Hepatocyte (in vitro differentiated cells): Measurements from ENCODE around the gene KCNC4. TPM values are rescaled to one million over a fixed set of nuclear protein-coding genes. Genes with fewer than 3 reads are reported as not detected.

Experiments
- DNase-seq: peaks from one replicate; pipeline ENCODE4 v3.0.0-alpha.2; 2016; ENCODE audit warnings: low spot score
- H2AFZ ChIP-seq: fragments of 200-600 bp; sonication (generic); 2 replicates; pipeline ENCODE4 v1.6.0; 2016; ENCODE audit warnings: antibody characterized with exemption, mild to moderate bottlenecking
- H3K27ac ChIP-seq: fragments of 200-600 bp; sonication (generic); 2 replicates; pipeline ENCODE4 v1.5.1; 2016; ENCODE audit warnings: mild to moderate bottlenecking
- H3K27me3 ChIP-seq: fragments of 200-600 bp; sonication (generic); 2 replicates; pipeline ENCODE4 v1.6.1; 2016
- H3K36me3 ChIP-seq: fragments of 200-600 bp; sonication (generic); replicated peaks from 2 replicates; pipeline ENCODE4 v1.5.1; 2016; ENCODE audit warnings: low read depth; ENCODE audit not compliant: insufficient read depth
- H3K4me1 ChIP-seq: fragments of 200-600 bp; sonication (generic); 2 replicates; pipeline ENCODE4 v1.5.1; 2016; ENCODE audit warnings: mild to moderate bottlenecking, moderate library complexity; ENCODE audit not compliant: insufficient read depth
- H3K4me2 ChIP-seq: fragments of 200-600 bp; sonication (generic); 2 replicates; pipeline ENCODE4 v1.6.0; 2016
- H3K4me3 ChIP-seq: fragments of 200-600 bp; sonication (generic); 2 replicates; pipeline ENCODE4 v1.5.1; 2016; ENCODE audit warnings: mild to moderate bottlenecking
- H3K79me2 ChIP-seq: fragments of 200-600 bp; sonication (generic); 2 replicates; pipeline ENCODE4 v1.6.0; 2017; ENCODE audit warnings: mild to moderate bottlenecking
- H3K9me2 ChIP-seq: fragments of 200-600 bp; sonication (generic); replicated peaks from 2 replicates; pipeline ENCODE4 v1.6.0; 2017; ENCODE audit warnings: mild to moderate bottlenecking; ENCODE audit not compliant: insufficient read depth
- H3K9me3 ChIP-seq: fragments of 200-600 bp; sonication (generic); 2 replicates; pipeline ENCODE4 v1.5.1; 2016; ENCODE audit warnings: low read depth, mild to moderate bottlenecking
- H4K20me1 ChIP-seq: fragments of 200-600 bp; sonication (generic); 2 replicates; pipeline ENCODE4 v1.6.0; 2016; ENCODE audit warnings: mild to moderate bottlenecking; ENCODE audit not compliant: insufficient read depth, poor library complexity, severe bottlenecking
- CTCF ChIP-seq: fragments of 200-600 bp; sonication (generic); IDR thresholded peaks from 2 replicates; pipeline ENCODE4 v1.5.1; 2016; ENCODE audit warnings: antibody characterized with exemption, mild to moderate bottlenecking; ENCODE audit not compliant: poor library complexity
- EZH2 ChIP-seq: fragments of 200-600 bp; sonication (generic); IDR thresholded peaks from 2 replicates; pipeline ENCODE4 v1.6.1; 2016; ENCODE audit warnings: antibody characterized with exemption, mild to moderate bottlenecking, borderline replicate concordance
- EZH2phosphoT487 ChIP-seq: fragments of 200-600 bp; sonication (generic); IDR thresholded peaks from one replicate; pipeline ENCODE4 v1.6.1; 2018; ENCODE audit warnings: antibody characterized with exemption, mild to moderate bottlenecking, low read depth, moderate library complexity; ENCODE audit not compliant: unreplicated experiment, severe bottlenecking
- WGBS: methylation state at CpG from one replicate; pipeline ENCODE4 v1.1.6; 2016; ENCODE audit warnings: low lambda C conversion rate; ENCODE audit errors: missing lambda C conversion rate; 5-methylcytosine and 5-hydroxymethylcytosine counted together
- polyA plus RNA-seq: library from polyadenylated mRNA; unstranded; fragments of >200 nt; fragmentation: Nextera tagmentation; extraction: Ambion mirVana; gene quantifications from 2 replicates; pipeline ENCODE4 v1.2.1, GENCODE V29; 2016
- total RNA-seq: library from RNA; depleted of rRNA; stranded (reverse); fragments of >200 nt; gene quantifications from 2 replicates; pipeline ENCODE4 v1.2.3, GENCODE V29; 2014

KCNC4 gene
- total and polyA plus RNA-seq, 2 experiments from 2014 or later = 1.3 to 4.6 TPM

GRCh38 chr1:110230381-110231199, 20.5 kb downstream of the KCNC4 start:
- Histone ChIP-seq H3K79me2 (no peaks in the 10 kb centered on the region), H2AFZ (no peak overlapping the region), H3K9me2 (no peaks in the 10 kb centered on the region), H3K27me3 (no peaks in the 10 kb centered on the region), H3K36me3 (no peaks in the 10 kb centered on the region), H3K9me3 (no peaks in the 10 kb centered on the region), H3K4me2 (no peak overlapping the region), H3K4me3 (no peak overlapping the region), H4K20me1 (no peaks in the 10 kb centered on the region), H3K27ac (no peak overlapping the region), H3K4me1 (peaks cover 4% of the 10 kb centered on the region)
- TF ChIP-seq EZH2 (no peak), EZH2phosphoT487 (no peak), CTCF (no peak)
- WGBS = 87% methylated on average over 10 of the region's 11 CpGs
- no peak for DNase-seq

GRCh38 chr1:110233861-110234260, 23.7 kb downstream of the KCNC4 start:
- Histone ChIP-seq H2AFZ (no peak overlapping the region), H3K9me3 (no peaks in the 10 kb centered on the region), H3K4me1 (peaks cover 12% of the 10 kb centered on the region), H3K4me2 (no peak overlapping the region), H3K4me3 (no peak overlapping the region), H3K27ac (no peak overlapping the region), H4K20me1 (no peaks in the 10 kb centered on the region), H3K27me3 (no peaks in the 10 kb centered on the region), H3K9me2 (no peaks in the 10 kb centered on the region), H3K36me3 (no peaks in the 10 kb centered on the region), H3K79me2 (no peaks in the 10 kb centered on the region)
- DNase-seq = no peak
- no peak for TF ChIP-seq CTCF
- no peak for TF ChIP-seq EZH2phosphoT487
- no peak for TF ChIP-seq EZH2
- 66% methylated on average over 2 of the region's 2 CpGs for WGBS

DNA sequence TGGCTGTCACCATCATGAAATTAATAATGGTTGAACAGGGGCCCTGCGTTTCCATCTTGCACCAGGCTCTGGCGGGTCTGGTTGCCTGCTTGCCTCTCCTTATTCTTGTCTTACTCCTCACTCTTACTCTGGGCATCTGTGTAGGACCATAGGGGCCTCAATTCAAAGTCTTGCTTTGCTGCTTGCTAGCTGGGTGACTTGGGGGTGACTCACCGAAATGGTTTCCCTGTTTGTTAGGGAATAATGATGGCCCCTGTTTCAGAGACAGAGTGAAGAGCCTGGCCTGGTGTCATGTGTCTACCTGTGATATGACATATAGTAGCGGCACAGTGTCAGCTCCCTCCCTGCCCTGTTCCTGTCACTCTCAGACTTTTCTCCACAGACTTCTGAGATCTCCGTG, 24.6 kb downstream of the KCNC4 start:
- H3K4me2 ChIP-seq = no peak overlapping the region
- no peak overlapping the region for H3K4me3 ChIP-seq
- no peaks in the 10 kb centered on the region for H3K9me3 ChIP-seq
- WGBS = 95% methylated on average over 5 of the region's 5 CpGs
- no peaks in the 10 kb centered on the region for H3K79me2 ChIP-seq
- DNase-seq = no peak
- peaks cover 12% of the 10 kb centered on the region for H3K4me1 ChIP-seq
- H3K36me3 ChIP-seq = no peaks in the 10 kb centered on the region
- H3K27me3 ChIP-seq = no peaks in the 10 kb centered on the region
- H3K27ac ChIP-seq = no peak overlapping the region
- H4K20me1 ChIP-seq = no peaks in the 10 kb centered on the region
- H2AFZ ChIP-seq = no peak overlapping the region
- H3K9me2 ChIP-seq = no peaks in the 10 kb centered on the region
- no peak for TF ChIP-seq EZH2phosphoT487
- no peak for TF ChIP-seq EZH2
- no peak for TF ChIP-seq CTCF
